HG03457 (cell line): ENCODE results near the gene PON2.

Experiments
- ATAC-seq: cut with Tn5 transposase; IDR thresholded peaks from one replicate; pipeline ENCODE4 v1.9.1; 2021; ENCODE audit warnings: moderate number of reproducible peaks; ENCODE audit not compliant: unreplicated experiment

Gene PON2

GRCh38 chr7:95446618-95447017 lies 11.8 kb upstream of the PON2 start:
- no peak for ATAC-seq

- no peak for ATAC-seq
Measured at GRCh38 chr7:95444796-95445195, 10.0 kb upstream of the PON2 start.

GRCh38 chr7:95441042-95441823 lies 6.4 kb upstream of the PON2 start:
- ATAC-seq: no peak

- no peak for ATAC-seq
Measured at GRCh38 chr7:95440394-95441038, 5.7 kb upstream of the PON2 start.

- no peak for ATAC-seq
Measured at GRCh38 chr7:95436407-95436806, 1.6 kb upstream of the PON2 start.

- no peak for ATAC-seq
Measured at GRCh38 chr7:95435422-95435780, 573 bp upstream of the PON2 start.

GRCh38 chr7:95433952-95434556 lies 774 bp downstream of the PON2 start:
- ATAC-seq: no peak

GRCh38 chr7:95433129-95433528 lies 1.7 kb downstream of the PON2 start:
- no peak for ATAC-seq

GRCh38 chr7:95432606-95433005 lies 2.2 kb downstream of the PON2 start:
- ATAC-seq: no peak

- ATAC-seq: no peak
Measured at GRCh38 chr7:95430864-95431263, 4.0 kb downstream of the PON2 start.

GRCh38 chr7:95429241-95429990 lies 5.4 kb downstream of the PON2 start:
- no peak for ATAC-seq

- ATAC-seq: no peak
Measured at GRCh38 chr7:95427914-95428516, 6.8 kb downstream of the PON2 start.

GRCh38 chr7:95427166-95427565 lies 7.7 kb downstream of the PON2 start:
- no peak for ATAC-seq

GRCh38 chr7:95425694-95426093 lies 9.1 kb downstream of the PON2 start:
- ATAC-seq: no peak

- ATAC-seq: no peak
Measured at GRCh38 chr7:95424716-95425115, 10.1 kb downstream of the PON2 start.

GRCh38 chr7:95421847-95422444 lies 12.9 kb downstream of the PON2 start:
- ATAC-seq: no peak

GRCh38 chr7:95421000-95421846 lies 13.6 kb downstream of the PON2 start:
- ATAC-seq: no peak

GRCh38 chr7:95412075-95412474 lies 22.8 kb downstream of the PON2 start:
- ATAC-seq: no peak

- ATAC-seq: no peak
Measured at GRCh38 chr7:95411666-95412065, 23.2 kb downstream of the PON2 start.

- ATAC-seq: no peak
Measured at GRCh38 chr7:95411036-95411435, 23.8 kb downstream of the PON2 start.
